H1 (cell line): ENCODE measurements around the gene MRPS2. TPM values are rescaled to one million over a fixed set of nuclear protein-coding genes. Genes with fewer than 3 reads are reported as not detected.

ENCODE experiments used
- BRCA1 ChIP-seq: IDR thresholded peaks from 2 replicates; pipeline ENCODE4 v1.6.1; 2012; ENCODE audit warnings: low read depth, low read length, improper control_type of control experiment
- GTF2F1 ChIP-seq: IDR thresholded peaks from 2 replicates; pipeline ENCODE4 v1.6.1; 2012; ENCODE audit warnings: low read depth, low read length, improper control_type of control experiment, borderline replicate concordance
- PHF8 ChIP-seq: fragments of 200-600 bp; sonication (generic); conservative IDR thresholded peaks from 2 replicates; pipeline ENCODE4 v1.7.1; 2012; ENCODE audit warnings: low read depth, mild to moderate bottlenecking, inconsistent platforms, low read length, moderate library complexity
- POLR2A ChIP-seq, 2 experiments: IDR thresholded peaks; 1 replicate in 1 of 2; 2 replicates in 1 of 2; pipeline ENCODE4 v1.6.1; 2011; ENCODE audit warnings: low read depth in 2 of 2, low read length in 2 of 2, mild to moderate bottlenecking in 2 of 2; ENCODE audit errors: control extremely low read depth in 1 of 2
- RAD21 ChIP-seq, 2 experiments: IDR thresholded peaks in 1 of 2; conservative IDR thresholded peaks in 1 of 2; 2 replicates each; pipeline ENCODE4 v1.6.1; 2011; ENCODE audit warnings: low read depth in 2 of 2, low read length in 2 of 2, improper control_type of control experiment in 1 of 2, inconsistent platforms in 1 of 2, mild to moderate bottlenecking in 1 of 2, moderate library complexity in 1 of 2
- TCF12 ChIP-seq: IDR thresholded peaks from 2 replicates; pipeline ENCODE4 v1.6.1; 2011; ENCODE audit warnings: low read depth, mild to moderate bottlenecking, low read length
- polyA plus RNA-seq, 7 experiments: library from polyadenylated mRNA; depleted of rRNA in 3 of 7; stranded (reverse) in 5 of 7; unstranded in 2 of 7; fragments of >200 nt in 5 of 7; fragments of 200-250 nt in 2 of 7; gene quantifications; 1 replicate in 5 of 7; 2 replicates in 1 of 7; 4 replicates in 1 of 7; pipeline versions ENCODE4 v1.2.1 to v1.2.3, GENCODE V29; 2011 to 2013; ENCODE audit warnings: missing spikeins in 2 of 7, mixed read lengths in 2 of 7
- total RNA-seq: library from RNA; stranded (reverse); fragmentation: NEBNext Ultra II Directional; extraction: Animal tissue kit (Norgen Biotek cat#: 25700); gene quantifications from 2 replicates; pipeline ENCODE4 v1.2.1, GENCODE V29; 2021
- TF ChIP-seq, protein P1 (sequence below): fragments of 300-600 bp; sonication (generic); IDR thresholded peaks from 2 replicates; pipeline ENCODE4 v1.7.1; 2012; ENCODE audit warnings: low read length, moderate library complexity, mild to moderate bottlenecking, inconsistent platforms; ENCODE audit not compliant: insufficient replicate concordance
- TF ChIP-seq, protein P2 (sequence below): IDR thresholded peaks from 2 replicates; pipeline ENCODE4 v1.6.1; 2011; ENCODE audit warnings: low read depth, mild to moderate bottlenecking, low read length; ENCODE audit not compliant: insufficient read depth

Gene MRPS2
- total and polyA plus RNA-seq, 2 of the 8 experiments (the other 6 are each of a cell fraction or from before 2014, with no cell fraction given): 78.6 to 476 TPM

DNA sequence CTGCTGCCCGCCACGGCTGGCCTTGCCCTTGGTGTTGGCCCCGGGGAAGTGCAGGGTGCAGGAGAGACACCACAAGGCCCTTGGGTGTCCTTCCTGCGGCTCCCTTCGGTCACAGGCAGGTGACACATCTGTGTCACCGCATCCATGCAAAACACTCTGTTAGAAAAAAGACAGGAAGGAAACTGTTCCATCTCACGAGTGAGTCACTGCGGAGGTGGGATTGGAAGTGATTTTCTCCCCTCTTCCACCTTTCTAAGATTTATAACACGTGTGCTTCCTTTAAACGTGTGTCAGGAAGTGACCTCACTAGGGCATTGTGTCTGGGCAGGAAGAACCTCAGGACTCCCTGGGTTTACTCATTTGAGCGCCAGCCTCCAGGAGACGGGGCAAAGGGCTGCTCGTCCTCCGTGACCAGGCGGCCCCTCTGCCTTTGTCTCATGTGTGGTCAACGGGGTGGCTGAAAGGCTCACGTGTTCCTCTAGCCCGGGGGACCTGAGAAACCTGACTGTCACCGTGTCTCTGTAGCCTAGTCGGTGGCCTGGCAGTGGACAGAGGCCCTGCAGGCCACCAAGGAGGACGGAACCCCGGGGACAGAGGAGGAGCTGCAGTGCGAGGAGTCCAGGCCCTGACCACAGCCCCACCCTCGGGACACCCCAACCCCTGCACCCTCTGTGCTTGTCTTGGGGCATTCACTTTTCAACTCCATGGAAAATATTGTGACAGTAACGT is 15.8 kb downstream of the MRPS2 start (continued):
- TF ChIP-seq, protein P1, sequence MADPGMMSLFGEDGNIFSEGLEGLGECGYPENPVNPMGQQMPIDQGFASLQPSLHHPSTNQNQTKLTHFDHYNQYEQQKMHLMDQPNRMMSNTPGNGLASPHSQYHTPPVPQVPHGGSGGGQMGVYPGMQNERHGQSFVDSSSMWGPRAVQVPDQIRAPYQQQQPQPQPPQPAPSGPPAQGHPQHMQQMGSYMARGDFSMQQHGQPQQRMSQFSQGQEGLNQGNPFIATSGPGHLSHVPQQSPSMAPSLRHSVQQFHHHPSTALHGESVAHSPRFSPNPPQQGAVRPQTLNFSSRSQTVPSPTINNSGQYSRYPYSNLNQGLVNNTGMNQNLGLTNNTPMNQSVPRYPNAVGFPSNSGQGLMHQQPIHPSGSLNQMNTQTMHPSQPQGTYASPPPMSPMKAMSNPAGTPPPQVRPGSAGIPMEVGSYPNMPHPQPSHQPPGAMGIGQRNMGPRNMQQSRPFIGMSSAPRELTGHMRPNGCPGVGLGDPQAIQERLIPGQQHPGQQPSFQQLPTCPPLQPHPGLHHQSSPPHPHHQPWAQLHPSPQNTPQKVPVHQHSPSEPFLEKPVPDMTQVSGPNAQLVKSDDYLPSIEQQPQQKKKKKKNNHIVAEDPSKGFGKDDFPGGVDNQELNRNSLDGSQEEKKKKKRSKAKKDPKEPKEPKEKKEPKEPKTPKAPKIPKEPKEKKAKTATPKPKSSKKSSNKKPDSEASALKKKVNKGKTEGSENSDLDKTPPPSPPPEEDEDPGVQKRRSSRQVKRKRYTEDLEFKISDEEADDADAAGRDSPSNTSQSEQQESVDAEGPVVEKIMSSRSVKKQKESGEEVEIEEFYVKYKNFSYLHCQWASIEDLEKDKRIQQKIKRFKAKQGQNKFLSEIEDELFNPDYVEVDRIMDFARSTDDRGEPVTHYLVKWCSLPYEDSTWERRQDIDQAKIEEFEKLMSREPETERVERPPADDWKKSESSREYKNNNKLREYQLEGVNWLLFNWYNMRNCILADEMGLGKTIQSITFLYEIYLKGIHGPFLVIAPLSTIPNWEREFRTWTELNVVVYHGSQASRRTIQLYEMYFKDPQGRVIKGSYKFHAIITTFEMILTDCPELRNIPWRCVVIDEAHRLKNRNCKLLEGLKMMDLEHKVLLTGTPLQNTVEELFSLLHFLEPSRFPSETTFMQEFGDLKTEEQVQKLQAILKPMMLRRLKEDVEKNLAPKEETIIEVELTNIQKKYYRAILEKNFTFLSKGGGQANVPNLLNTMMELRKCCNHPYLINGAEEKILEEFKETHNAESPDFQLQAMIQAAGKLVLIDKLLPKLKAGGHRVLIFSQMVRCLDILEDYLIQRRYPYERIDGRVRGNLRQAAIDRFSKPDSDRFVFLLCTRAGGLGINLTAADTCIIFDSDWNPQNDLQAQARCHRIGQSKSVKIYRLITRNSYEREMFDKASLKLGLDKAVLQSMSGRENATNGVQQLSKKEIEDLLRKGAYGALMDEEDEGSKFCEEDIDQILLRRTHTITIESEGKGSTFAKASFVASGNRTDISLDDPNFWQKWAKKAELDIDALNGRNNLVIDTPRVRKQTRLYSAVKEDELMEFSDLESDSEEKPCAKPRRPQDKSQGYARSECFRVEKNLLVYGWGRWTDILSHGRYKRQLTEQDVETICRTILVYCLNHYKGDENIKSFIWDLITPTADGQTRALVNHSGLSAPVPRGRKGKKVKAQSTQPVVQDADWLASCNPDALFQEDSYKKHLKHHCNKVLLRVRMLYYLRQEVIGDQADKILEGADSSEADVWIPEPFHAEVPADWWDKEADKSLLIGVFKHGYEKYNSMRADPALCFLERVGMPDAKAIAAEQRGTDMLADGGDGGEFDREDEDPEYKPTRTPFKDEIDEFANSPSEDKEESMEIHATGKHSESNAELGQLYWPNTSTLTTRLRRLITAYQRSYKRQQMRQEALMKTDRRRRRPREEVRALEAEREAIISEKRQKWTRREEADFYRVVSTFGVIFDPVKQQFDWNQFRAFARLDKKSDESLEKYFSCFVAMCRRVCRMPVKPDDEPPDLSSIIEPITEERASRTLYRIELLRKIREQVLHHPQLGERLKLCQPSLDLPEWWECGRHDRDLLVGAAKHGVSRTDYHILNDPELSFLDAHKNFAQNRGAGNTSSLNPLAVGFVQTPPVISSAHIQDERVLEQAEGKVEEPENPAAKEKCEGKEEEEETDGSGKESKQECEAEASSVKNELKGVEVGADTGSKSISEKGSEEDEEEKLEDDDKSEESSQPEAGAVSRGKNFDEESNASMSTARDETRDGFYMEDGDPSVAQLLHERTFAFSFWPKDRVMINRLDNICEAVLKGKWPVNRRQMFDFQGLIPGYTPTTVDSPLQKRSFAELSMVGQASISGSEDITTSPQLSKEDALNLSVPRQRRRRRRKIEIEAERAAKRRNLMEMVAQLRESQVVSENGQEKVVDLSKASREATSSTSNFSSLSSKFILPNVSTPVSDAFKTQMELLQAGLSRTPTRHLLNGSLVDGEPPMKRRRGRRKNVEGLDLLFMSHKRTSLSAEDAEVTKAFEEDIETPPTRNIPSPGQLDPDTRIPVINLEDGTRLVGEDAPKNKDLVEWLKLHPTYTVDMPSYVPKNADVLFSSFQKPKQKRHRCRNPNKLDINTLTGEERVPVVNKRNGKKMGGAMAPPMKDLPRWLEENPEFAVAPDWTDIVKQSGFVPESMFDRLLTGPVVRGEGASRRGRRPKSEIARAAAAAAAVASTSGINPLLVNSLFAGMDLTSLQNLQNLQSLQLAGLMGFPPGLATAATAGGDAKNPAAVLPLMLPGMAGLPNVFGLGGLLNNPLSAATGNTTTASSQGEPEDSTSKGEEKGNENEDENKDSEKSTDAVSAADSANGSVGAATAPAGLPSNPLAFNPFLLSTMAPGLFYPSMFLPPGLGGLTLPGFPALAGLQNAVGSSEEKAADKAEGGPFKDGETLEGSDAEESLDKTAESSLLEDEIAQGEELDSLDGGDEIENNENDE: no peak
- TF ChIP-seq RAD21 (IDR thresholded peaks at IDR 0.05 in 1 of 2, conservative IDR thresholded peaks at IDR 0.05 in 1 of 2; ENCODE audit: low read depth in 2 of 2, low read length in 2 of 2): no peak
- TF ChIP-seq GTF2F1: no peak
- TF ChIP-seq POLR2A (IDR thresholded peaks at IDR 0.05; ENCODE audit: control extremely low read depth in 1 of 2, low read depth in 2 of 2, low read length in 2 of 2): no peak
- TF ChIP-seq, protein P2, sequence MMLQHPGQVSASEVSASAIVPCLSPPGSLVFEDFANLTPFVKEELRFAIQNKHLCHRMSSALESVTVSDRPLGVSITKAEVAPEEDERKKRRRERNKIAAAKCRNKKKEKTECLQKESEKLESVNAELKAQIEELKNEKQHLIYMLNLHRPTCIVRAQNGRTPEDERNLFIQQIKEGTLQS: no peak
- TF ChIP-seq PHF8: no peak
- no peak for TF ChIP-seq TCF12
- no peak for TF ChIP-seq BRCA1
